Stimulated activated naive CD8-positive, alpha-beta T cell treated with anti-CD3 and anti-CD28 coated beads, Interleukin-15, Interleukin-2, amounts not matched to agents 100 ng/mL and 50 ng/mL, for 24 hours (primary cell): ENCODE results near the gene TCERG1.

Source experiments
- H3K27ac Mint-ChIP-seq: one replicate; pipeline ENCODE4 v1.8.0; 2021; ENCODE audit warnings: mild to moderate bottlenecking, mixed read lengths
- H3K27me3 Mint-ChIP-seq: one replicate; pipeline ENCODE4 v1.8.0; 2021; ENCODE audit warnings: mixed read lengths
- H3K36me3 Mint-ChIP-seq: one replicate; pipeline ENCODE4 v1.8.0; 2021; ENCODE audit warnings: low read depth, mixed read lengths
- H3K4me1 Mint-ChIP-seq: one replicate; pipeline ENCODE4 v1.8.0; 2021; ENCODE audit warnings: low read depth, mixed read lengths
- H3K4me3 Mint-ChIP-seq: one replicate; pipeline ENCODE4 v1.8.0; 2021; ENCODE audit warnings: mild to moderate bottlenecking, mixed read lengths
- H3K9me3 Mint-ChIP-seq: one replicate; pipeline ENCODE4 v1.8.0; 2021; ENCODE audit warnings: mixed read lengths

The TCERG1 gene

GRCh38 chr5:146446861-146447733 is at the start of gene TCERG1:
TCERG1 (plus strand) TSS chr5:146447333; CDS start chr5:146447350, 17 bp downstream.
- H3K9me3 Mint-ChIP-seq: no peaks in the 10 kb centered on the region
- H3K27me3 Mint-ChIP-seq: no peaks in the 10 kb centered on the region
- H3K27ac Mint-ChIP-seq: peak within 1 kb of the TSS; percentile 100
- H3K36me3 Mint-ChIP-seq: peaks cover 19% of the 10 kb centered on the region
- H3K4me1 Mint-ChIP-seq: peaks cover 39% of the 10 kb centered on the region
- peak within 1 kb of the TSS; percentile 100 for H3K4me3 Mint-ChIP-seq

- peaks cover 35% of the 10 kb centered on the region for H3K27me3 Mint-ChIP-seq
- H3K27ac Mint-ChIP-seq: no peak overlapping the region
- H3K4me3 Mint-ChIP-seq: no peak overlapping the region
- no peaks in the 10 kb centered on the region for H3K36me3 Mint-ChIP-seq
- H3K4me1 Mint-ChIP-seq: no peaks in the 10 kb centered on the region
- H3K9me3 Mint-ChIP-seq: no peaks in the 10 kb centered on the region
Measured at GRCh38 chr5:146398826-146399225, 48.3 kb upstream of the TCERG1 start.

DNA sequence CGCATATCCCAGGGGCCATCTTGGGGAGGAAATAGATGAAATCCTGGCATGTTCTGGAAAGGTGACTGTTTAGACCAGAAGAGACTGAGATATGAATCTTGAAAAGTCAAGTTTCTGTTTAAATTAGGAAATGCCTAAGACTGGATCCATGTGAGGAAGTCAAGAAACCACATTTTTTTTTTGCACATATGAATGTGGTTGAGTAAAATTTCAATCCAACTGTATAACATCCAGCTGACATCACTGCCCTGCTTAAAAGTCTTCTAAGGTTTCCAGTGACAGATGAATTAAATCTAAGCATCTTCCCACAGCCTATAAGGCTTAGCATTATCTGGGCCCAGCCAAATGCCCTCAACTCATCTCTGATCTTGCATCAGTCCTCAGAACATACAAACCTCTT is 47.7 kb upstream of the TCERG1 start:
- Mint-ChIP-seq H3K4me3 (no peak overlapping the region), H3K27me3 (peaks cover 30% of the 10 kb centered on the region), H3K4me1 (no peaks in the 10 kb centered on the region), H3K36me3 (no peaks in the 10 kb centered on the region), H3K9me3 (no peaks in the 10 kb centered on the region), H3K27ac (no peak overlapping the region)

- no peak overlapping the region for H3K27ac Mint-ChIP-seq
- H3K27me3 Mint-ChIP-seq: peaks cover 26% of the 10 kb centered on the region
- H3K4me1 Mint-ChIP-seq: no peaks in the 10 kb centered on the region
- H3K4me3 Mint-ChIP-seq: no peak overlapping the region
- H3K9me3 Mint-ChIP-seq: no peaks in the 10 kb centered on the region
- H3K36me3 Mint-ChIP-seq: no peaks in the 10 kb centered on the region
Measured at GRCh38 chr5:146400201-146400600, 46.9 kb upstream of the TCERG1 start.

DNA sequence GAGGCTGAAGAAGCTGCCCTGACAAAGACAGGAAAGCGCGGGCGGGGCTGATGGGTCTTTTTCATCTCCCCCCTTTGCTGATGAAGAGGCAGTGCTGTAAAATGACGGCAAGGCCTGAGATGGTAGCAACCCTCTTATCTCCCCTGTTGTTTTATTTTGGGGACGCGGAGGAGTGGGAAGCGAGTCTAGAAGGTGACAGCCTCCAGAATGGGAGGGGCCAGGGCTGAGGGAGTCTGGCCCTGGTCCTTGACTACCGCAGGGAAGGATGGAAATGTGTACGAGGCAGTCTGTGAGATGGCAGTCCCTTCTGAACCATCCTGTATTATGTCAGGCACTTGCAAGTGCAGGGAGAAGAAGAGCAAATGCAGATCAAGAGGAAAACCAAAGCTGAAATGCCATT is 46.1 kb upstream of the TCERG1 start:
- H3K4me1 Mint-ChIP-seq: no peaks in the 10 kb centered on the region
- H3K9me3 Mint-ChIP-seq: no peaks in the 10 kb centered on the region
- H3K27me3 Mint-ChIP-seq: peaks cover 30% of the 10 kb centered on the region
- H3K27ac Mint-ChIP-seq: no peak overlapping the region
- H3K4me3 Mint-ChIP-seq: no peak overlapping the region
- no peaks in the 10 kb centered on the region for H3K36me3 Mint-ChIP-seq

GRCh38 chr5:146402949-146403348 is 44.2 kb upstream of the TCERG1 start:
- no peaks in the 10 kb centered on the region for H3K9me3 Mint-ChIP-seq
- H3K36me3 Mint-ChIP-seq: no peaks in the 10 kb centered on the region
- H3K27me3 Mint-ChIP-seq: peaks cover 22% of the 10 kb centered on the region
- no peak overlapping the region for H3K4me3 Mint-ChIP-seq
- no peak overlapping the region for H3K27ac Mint-ChIP-seq
- H3K4me1 Mint-ChIP-seq: no peaks in the 10 kb centered on the region

GRCh38 chr5:146409054-146409671 is 38.0 kb upstream of the TCERG1 start:
- H3K36me3 Mint-ChIP-seq: no peaks in the 10 kb centered on the region
- H3K9me3 Mint-ChIP-seq: no peaks in the 10 kb centered on the region
- H3K4me3 Mint-ChIP-seq: no peak overlapping the region
- no peaks in the 10 kb centered on the region for H3K4me1 Mint-ChIP-seq
- no peak overlapping the region for H3K27ac Mint-ChIP-seq
- H3K27me3 Mint-ChIP-seq: peaks cover 11% of the 10 kb centered on the region

- H3K27me3 Mint-ChIP-seq: peaks cover 15% of the 10 kb centered on the region
- no peaks in the 10 kb centered on the region for H3K4me1 Mint-ChIP-seq
- no peaks in the 10 kb centered on the region for H3K9me3 Mint-ChIP-seq
- no peak overlapping the region for H3K27ac Mint-ChIP-seq
- H3K4me3 Mint-ChIP-seq: no peak overlapping the region
- no peaks in the 10 kb centered on the region for H3K36me3 Mint-ChIP-seq
Measured at GRCh38 chr5:146410272-146410671, 36.9 kb upstream of the TCERG1 start.

GRCh38 chr5:146419696-146420095 is 27.4 kb upstream of the TCERG1 start:
- Mint-ChIP-seq H3K27me3 (peaks cover 8% of the 10 kb centered on the region), H3K9me3 (no peaks in the 10 kb centered on the region), H3K4me1 (no peaks in the 10 kb centered on the region), H3K27ac (no peak overlapping the region), H3K4me3 (no peak overlapping the region), H3K36me3 (no peaks in the 10 kb centered on the region)

DNA sequence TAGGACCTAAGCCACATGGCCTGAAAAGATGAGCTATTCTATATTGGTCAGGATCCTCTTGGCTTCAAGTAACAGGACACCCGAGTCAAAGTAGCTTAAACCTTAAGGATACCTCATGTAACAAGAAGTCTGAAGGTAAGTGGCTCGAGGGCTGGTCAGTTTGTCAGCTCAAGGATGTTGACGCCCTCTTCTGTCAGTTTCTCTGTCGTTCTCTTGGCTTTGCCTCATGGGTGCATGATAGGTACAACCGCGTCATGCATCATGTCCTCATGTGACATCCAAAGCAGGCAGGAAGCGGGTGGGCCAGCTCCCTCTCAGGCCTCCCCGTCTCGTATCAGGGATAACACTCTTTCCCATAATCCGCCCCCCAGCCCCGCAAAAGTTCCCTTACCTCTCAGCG is 22.1 kb upstream of the TCERG1 start:
- Mint-ChIP-seq H3K4me3 (no peak overlapping the region), H3K27ac (no peak overlapping the region), H3K36me3 (no peaks in the 10 kb centered on the region), H3K4me1 (no peaks in the 10 kb centered on the region), H3K9me3 (no peaks in the 10 kb centered on the region), H3K27me3 (peaks cover 19% of the 10 kb centered on the region)

DNA sequence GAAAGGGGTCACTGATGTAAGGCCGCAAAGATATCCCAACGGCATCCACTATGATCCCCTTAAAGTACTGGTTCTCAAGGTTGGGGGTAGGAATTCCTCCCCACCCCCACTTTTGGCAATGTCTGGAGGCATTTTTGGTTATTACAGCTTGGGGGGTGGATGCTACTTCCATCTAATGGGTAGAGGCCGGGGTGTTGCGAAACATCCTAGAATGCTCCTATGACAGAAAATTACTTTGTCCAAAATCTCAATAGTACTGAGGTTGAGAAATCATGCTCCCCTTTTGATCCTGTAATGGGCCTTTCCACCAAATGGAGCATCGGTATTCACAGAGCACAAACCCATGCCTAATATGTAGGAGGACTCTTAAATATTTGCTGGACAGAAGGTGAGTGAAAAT is 20.8 kb upstream of the TCERG1 start:
- Mint-ChIP-seq H3K27me3 (peaks cover 19% of the 10 kb centered on the region), H3K36me3 (no peaks in the 10 kb centered on the region), H3K9me3 (no peaks in the 10 kb centered on the region), H3K27ac (no peak overlapping the region), H3K4me3 (no peak overlapping the region), H3K4me1 (no peaks in the 10 kb centered on the region)

DNA sequence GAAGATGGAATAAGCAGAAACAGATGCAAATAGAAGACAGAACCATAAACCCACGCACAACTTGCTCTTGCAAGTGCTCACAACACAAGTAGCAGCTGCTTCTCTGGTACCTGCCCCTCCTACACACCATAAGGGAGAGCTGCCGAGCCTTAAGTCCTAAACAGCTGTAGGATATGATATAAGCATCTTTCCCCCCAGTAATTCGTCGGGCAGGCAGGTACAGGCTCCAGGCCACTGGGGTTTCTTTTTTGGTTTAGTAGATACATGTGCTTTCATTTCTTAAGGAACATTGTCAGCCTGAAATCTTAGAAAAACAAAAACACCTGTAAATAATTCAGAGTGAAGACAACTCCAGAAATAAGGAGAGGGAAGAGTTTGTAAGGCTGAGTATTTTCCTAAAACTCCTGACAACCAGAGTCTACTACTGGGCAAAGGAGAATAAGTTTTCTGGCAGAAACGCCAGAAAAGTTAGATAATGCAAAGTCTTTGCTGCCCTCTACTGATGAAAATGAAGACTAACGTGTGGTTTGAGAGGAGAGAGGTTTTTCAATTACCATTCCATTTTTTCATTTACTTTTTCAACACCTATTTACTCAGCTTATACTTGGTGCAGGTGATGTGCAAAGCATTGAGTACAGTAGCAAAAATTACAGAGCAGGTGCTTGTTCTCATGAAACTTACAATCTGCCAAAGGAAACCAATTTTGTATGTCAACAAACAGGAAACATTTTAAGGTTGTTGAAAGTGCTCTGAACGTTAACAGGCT is 20.1 kb upstream of the TCERG1 start:
- Mint-ChIP-seq H3K4me1 (no peaks in the 10 kb centered on the region), H3K4me3 (no peak overlapping the region), H3K9me3 (no peaks in the 10 kb centered on the region), H3K27ac (no peak overlapping the region), H3K27me3 (peaks cover 21% of the 10 kb centered on the region), H3K36me3 (no peaks in the 10 kb centered on the region)

DNA sequence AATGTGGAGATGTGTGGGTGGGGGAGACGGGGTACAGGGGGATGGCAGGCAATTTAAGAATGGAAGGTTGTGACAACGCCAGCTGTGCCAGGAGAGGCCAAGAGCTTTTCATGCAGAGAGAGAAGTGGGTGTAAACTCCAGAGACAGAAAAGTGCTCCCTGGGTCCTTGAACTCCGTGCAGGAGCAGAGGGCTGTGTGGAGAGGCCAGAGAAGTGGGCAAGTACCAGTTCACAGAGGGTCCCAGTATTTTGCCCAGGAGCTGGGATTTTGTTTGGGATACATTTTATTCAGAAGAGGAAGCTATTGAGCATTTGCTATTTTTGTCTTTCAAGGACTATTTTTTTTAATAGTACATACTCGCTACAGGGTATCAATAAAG is 19.5 kb upstream of the TCERG1 start:
- no peak overlapping the region for H3K27ac Mint-ChIP-seq
- H3K27me3 Mint-ChIP-seq: peaks cover 26% of the 10 kb centered on the region
- no peaks in the 10 kb centered on the region for H3K36me3 Mint-ChIP-seq
- no peak overlapping the region for H3K4me3 Mint-ChIP-seq
- H3K4me1 Mint-ChIP-seq: no peaks in the 10 kb centered on the region
- H3K9me3 Mint-ChIP-seq: no peaks in the 10 kb centered on the region

GRCh38 chr5:146428658-146429057 is 18.5 kb upstream of the TCERG1 start:
- Mint-ChIP-seq H3K4me1 (no peaks in the 10 kb centered on the region), H3K27me3 (peaks cover 29% of the 10 kb centered on the region), H3K4me3 (no peak overlapping the region), H3K9me3 (no peaks in the 10 kb centered on the region), H3K36me3 (no peaks in the 10 kb centered on the region), H3K27ac (no peak overlapping the region)

DNA sequence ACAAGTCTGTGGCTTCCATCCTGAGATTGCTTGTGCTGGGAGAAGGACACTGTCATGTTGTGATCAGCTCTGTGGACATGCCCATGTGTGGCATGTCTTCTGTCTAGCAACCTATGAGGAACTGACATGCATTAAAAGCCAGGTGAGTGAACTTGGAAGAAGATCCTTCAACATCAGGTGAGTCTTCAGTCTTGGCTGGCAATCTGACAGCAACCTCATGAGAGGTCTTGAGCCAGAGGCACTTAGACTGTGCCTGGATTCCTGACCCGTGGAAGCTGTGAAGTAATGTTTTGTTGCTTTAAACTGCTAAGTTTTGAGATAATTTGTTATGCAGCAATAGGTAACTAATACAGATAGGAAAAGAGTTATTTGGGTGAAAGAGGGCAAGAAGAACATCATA is 6.8 kb upstream of the TCERG1 start:
- Mint-ChIP-seq H3K27me3 (peaks cover 37% of the 10 kb centered on the region), H3K9me3 (no peaks in the 10 kb centered on the region), H3K36me3 (no peaks in the 10 kb centered on the region), H3K27ac (no peak overlapping the region), H3K4me3 (no peak overlapping the region), H3K4me1 (no peaks in the 10 kb centered on the region)
